MM.1S (cell line): ENCODE results near the gene KIAA1671.

Source experiments
- DNase-seq: peaks from one replicate; pipeline ENCODE4 v3.0.0-alpha.2; 2015
- H2AFZ ChIP-seq: fragments of 300-600 bp; sonication (generic); 2 replicates; pipeline ENCODE4 v1.6.0; 2016; ENCODE audit warnings: antibody characterized with exemption, low read length
- H3F3A ChIP-seq: fragments of 300-600 bp; sonication (generic); 2 replicates; pipeline ENCODE4 v1.6.1; 2016; ENCODE audit warnings: mild to moderate bottlenecking, antibody characterized with exemption, low read length, moderate library complexity, mixed read lengths; ENCODE audit not compliant: insufficient read depth
- H3K27ac ChIP-seq: fragments of 300-600 bp; sonication (generic); 2 replicates; pipeline ENCODE4 v1.5.1; 2016; ENCODE audit warnings: mild to moderate bottlenecking, low read length
- H3K27me3 ChIP-seq: fragments of 300-600 bp; sonication (generic); replicated peaks from 2 replicates; pipeline ENCODE4 v1.6.0; 2016; ENCODE audit warnings: low read length; ENCODE audit not compliant: insufficient read depth
- H3K36me3 ChIP-seq: fragments of 300-600 bp; sonication (generic); replicated peaks from 2 replicates; pipeline ENCODE4 v1.6.1; 2016; ENCODE audit warnings: mild to moderate bottlenecking, low read length, mixed read lengths; ENCODE audit not compliant: insufficient read depth
- H3K4me1 ChIP-seq: fragments of 300-600 bp; sonication (generic); 2 replicates; pipeline ENCODE4 v1.6.1; 2016; ENCODE audit warnings: low read length, mixed read lengths
- H3K4me2 ChIP-seq: fragments of 300-600 bp; sonication (generic); 2 replicates; pipeline ENCODE4 v1.6.0; 2016; ENCODE audit warnings: low read depth, low read length
- H3K4me3 ChIP-seq: fragments of 300-600 bp; sonication (generic); 2 replicates; pipeline ENCODE4 v1.5.1; 2016; ENCODE audit warnings: low read length, mixed read lengths
- H3K79me2 ChIP-seq: fragments of 300-600 bp; sonication (generic); 2 replicates; pipeline ENCODE4 v1.6.1; 2016; ENCODE audit warnings: mixed run types, low read length, mixed read lengths
- H3K9ac ChIP-seq: fragments of 300-600 bp; sonication (generic); 2 replicates; pipeline ENCODE4 v1.6.1; 2016; ENCODE audit warnings: low read length, mixed read lengths
- H3K9me2 ChIP-seq: fragments of 300-600 bp; sonication (generic); replicated peaks from 2 replicates; pipeline ENCODE4 v1.6.1; 2016; ENCODE audit warnings: mild to moderate bottlenecking, low read length, mixed read lengths; ENCODE audit not compliant: insufficient read depth
- H3K9me3 ChIP-seq: fragments of 300-600 bp; sonication (generic); replicated peaks from 2 replicates; pipeline ENCODE4 v1.6.1; 2016; ENCODE audit warnings: mild to moderate bottlenecking, low read length, mixed read lengths; ENCODE audit not compliant: insufficient read depth
- H4K20me1 ChIP-seq: fragments of 300-600 bp; sonication (generic); 2 replicates; pipeline ENCODE4 v1.6.1; 2016; ENCODE audit warnings: mild to moderate bottlenecking, low read length, moderate library complexity, mixed read lengths; ENCODE audit not compliant: insufficient read depth
- CTCF ChIP-seq: fragments of 300-600 bp; sonication (generic); IDR thresholded peaks from 2 replicates; pipeline ENCODE4 v1.5.1; 2016; ENCODE audit warnings: antibody characterized with exemption, low read length, mixed read lengths
- EZH2 ChIP-seq: fragments of 300-600 bp; sonication (generic); optimal IDR thresholded peaks from 2 replicates; pipeline ENCODE3; 2017; ENCODE audit warnings: low read depth, mild to moderate bottlenecking, antibody characterized with exemption, low read length, mixed read lengths
- EZH2phosphoT487 ChIP-seq: fragments of 300-600 bp; sonication (generic); IDR thresholded peaks from 2 replicates; pipeline ENCODE4 v1.6.1; 2018; ENCODE audit warnings: antibody characterized with exemption, low read length

KIAA1671 gene

GRCh38 chr22:25085156-25085555, 132.6 kb downstream of the KIAA1671 start:
- Histone ChIP-seq H3K4me1 (peaks cover 8% of the 10 kb centered on the region; the same call in 1 of the 2 replicates), H3K27me3 (no peaks in the 10 kb centered on the region), H3K27ac (no peak overlapping the region), H3K79me2 (no peaks in the 10 kb centered on the region), H3F3A (no peaks in the 10 kb centered on the region), H2AFZ (no peak overlapping the region), H3K9me3 (no peaks in the 10 kb centered on the region), H3K9me2 (no peaks in the 10 kb centered on the region), H3K4me2 (no peak overlapping the region), H3K36me3 (no peaks in the 10 kb centered on the region), H4K20me1 (no peaks in the 10 kb centered on the region), H3K4me3 (no peak overlapping the region), H3K9ac (no peak overlapping the region)
- DNase-seq: no peak
- TF ChIP-seq EZH2phosphoT487 (no peak), CTCF (no peak), EZH2 (no peak)

- no peaks in the 10 kb centered on the region for H3K9me2 ChIP-seq
- H4K20me1 ChIP-seq: no peaks in the 10 kb centered on the region
- H3K79me2 ChIP-seq: no peaks in the 10 kb centered on the region
- no peaks in the 10 kb centered on the region for H3K9me3 ChIP-seq
- H3K27ac ChIP-seq: no peak overlapping the region
- DNase-seq: peak; percentile 11
- H2AFZ ChIP-seq: peak overlapping the region; percentile 44
- no peak overlapping the region for H3K4me3 ChIP-seq
- peak overlapping the region; percentile 24; the same call in 1 of the 2 replicates for H3K4me2 ChIP-seq
- H3K27me3 ChIP-seq: no peaks in the 10 kb centered on the region
- H3K4me1 ChIP-seq: peaks cover 8% of the 10 kb centered on the region; the same call in 1 of the 2 replicates
- H3K36me3 ChIP-seq: no peaks in the 10 kb centered on the region
- TF ChIP-seq EZH2phosphoT487 (no peak), EZH2 (no peak), CTCF (no peak)
- no peaks in the 10 kb centered on the region for H3F3A ChIP-seq
- no peak overlapping the region for H3K9ac ChIP-seq
Observed at GRCh38 chr22:25085930-25086901, 133.7 kb downstream of the KIAA1671 start.

- H3K27ac ChIP-seq: no peak overlapping the region
- H4K20me1 ChIP-seq: no peaks in the 10 kb centered on the region
- H3K79me2 ChIP-seq: no peaks in the 10 kb centered on the region
- H2AFZ ChIP-seq: no peak overlapping the region
- no peaks in the 10 kb centered on the region for H3K9me3 ChIP-seq
- H3K9me2 ChIP-seq: no peaks in the 10 kb centered on the region
- peaks cover 8% of the 10 kb centered on the region; the same call in 1 of the 2 replicates for H3K4me1 ChIP-seq
- DNase-seq: no peak
- H3K27me3 ChIP-seq: no peaks in the 10 kb centered on the region
- no peak overlapping the region for H3K9ac ChIP-seq
- no peak overlapping the region for H3K4me2 ChIP-seq
- H3F3A ChIP-seq: no peaks in the 10 kb centered on the region
- H3K36me3 ChIP-seq: no peaks in the 10 kb centered on the region
- TF ChIP-seq CTCF (no peak), EZH2phosphoT487 (no peak), EZH2 (no peak)
- no peak overlapping the region for H3K4me3 ChIP-seq
Observed at GRCh38 chr22:25086902-25087282, 134.4 kb downstream of the KIAA1671 start.
